ENCODE data around the gene CKLF. TPM values are rescaled to one million over a fixed set of nuclear protein-coding genes. Genes with fewer than 3 reads are reported as not detected.
"Not testable (repeated sequence)": the region's sequence is repeated elsewhere in the genome, so short reads cannot be mapped to it uniquely, and the experiment has no call there.

The CKLF gene
- total RNA-seq, 1 donor from 2014 or later, result 14.7 TPM

GRCh38 chr16:66561381-66562080 is 9.2 kb downstream of the CKLF start:
- DNase-seq (ENCODE audit: missing footprints) (no peak), ATAC-seq (no peak)
- intact Hi-C loops (cut with DNase I), result no loop called here

GRCh38 chr16:66562409-66562808 is 10.0 kb downstream of the CKLF start:
- ATAC-seq, result no peak
- no peak for DNase-seq (ENCODE audit: missing footprints)
- intact Hi-C loops (cut with DNase I), result no loop called here

GRCh38 chr16:66562986-66563385 is 10.6 kb downstream of the CKLF start:
- no peak for ATAC-seq
- intact Hi-C loops (cut with DNase I), result no loop called here
- no peak for DNase-seq (ENCODE audit: missing footprints)

- no peak for ATAC-seq
- DNase-seq (ENCODE audit: missing footprints), result no peak
- intact Hi-C loops (cut with DNase I), result no loop called here
These were observed 11.4 kb downstream of the CKLF start for GRCh38 chr16:66563574-66564334.

- no peak for DNase-seq (ENCODE audit: missing footprints)
- intact Hi-C loops (cut with DNase I), result no loop called here
- ATAC-seq, result no peak
These were observed 13.9 kb downstream of the CKLF start, which contains the start of gene CMTM1 for GRCh38 chr16:66566051-66566901. Gene CMTM1, plus strand, starts transcription at chr16:66566439. Its CDS starts 75 bp downstream, at chr16:66566514.

GRCh38 chr16:66567270-66567669 is 14.9 kb downstream of the CKLF start:
- ATAC-seq; intact Hi-C loops (cut with DNase I); DNase-seq (ENCODE audit: missing footprints): not testable (repeated sequence)

GRCh38 chr16:66568355-66568754 is 16.0 kb downstream of the CKLF start:
- no peak for ATAC-seq
- no peak for DNase-seq (ENCODE audit: missing footprints)
- intact Hi-C loops (cut with DNase I), result no loop called here

- intact Hi-C loops (cut with DNase I), result no loop called here
- no peak for DNase-seq (ENCODE audit: missing footprints)
- ATAC-seq, result no peak
These were observed 16.8 kb downstream of the CKLF start for GRCh38 chr16:66569131-66569530.

GRCh38 chr16:66569827-66570405 is 17.5 kb downstream of the CKLF start:
- no peak for ATAC-seq

GRCh38 chr16:66572356-66572755 is 20.0 kb downstream of the CKLF start:
- no peak for DNase-seq (ENCODE audit: missing footprints)
- ATAC-seq, result no peak
- intact Hi-C loops (cut with DNase I), result no loop called here

More at GRCh38 chr16:66569827-66570405, 17.5 kb downstream of the CKLF start:
- intact Hi-C loops (cut with DNase I), result no loop called here
- DNase-seq (ENCODE audit: missing footprints), result no peak

GRCh38 chr16:66574081-66574480 is 21.7 kb downstream of the CKLF start:
- ATAC-seq (no peak), DNase-seq (ENCODE audit: missing footprints) (no peak)
- intact Hi-C loops (cut with DNase I), result no loop called here

GRCh38 chr16:66574531-66574930 is 22.2 kb downstream of the CKLF start:
- intact Hi-C loops (cut with DNase I), result no loop called here
- DNase-seq (ENCODE audit: missing footprints) (no peak), ATAC-seq (no peak)

- no peak for ATAC-seq
- no peak for DNase-seq (ENCODE audit: missing footprints)
- intact Hi-C loops (cut with DNase I), result no loop called here
These were observed 22.7 kb downstream of the CKLF start for GRCh38 chr16:66575060-66575459.

GRCh38 chr16:66576296-66576695 is 23.9 kb downstream of the CKLF start:
- intact Hi-C loops (cut with DNase I), result no loop called here
- ATAC-seq, result no peak
- DNase-seq (ENCODE audit: missing footprints), result no peak

- ATAC-seq, result no peak
- intact Hi-C loops (cut with DNase I), result no loop called here
- DNase-seq (ENCODE audit: missing footprints), result no peak
These were observed 26.5 kb downstream of the CKLF start, which contains the start of gene CMTM2 for GRCh38 chr16:66578651-66579531. Gene CMTM2, plus strand, starts transcription at chr16:66579463. Its CDS starts 145 bp downstream, at chr16:66579608.

- no peak for DNase-seq (ENCODE audit: missing footprints)
- ATAC-seq, result no peak
- intact Hi-C loops (cut with DNase I), result no loop called here
These were observed 28.3 kb downstream of the CKLF start for GRCh38 chr16:66580605-66581209.

- no peak for DNase-seq (ENCODE audit: missing footprints)
- ATAC-seq, result no peak
- intact Hi-C loops (cut with DNase I), result no loop called here
These were observed 29.0 kb downstream of the CKLF start for GRCh38 chr16:66581246-66581952.
